HEK293 (cell line): ENCODE data around the gene TLE5.
A peak's percentile ranks its signal among the peaks of the same experiment; 100 is the strongest.

Experiments
- CTCF ChIP-seq: fragments of 450-650 bp; formaldehyde crosslinking; IDR thresholded peaks from 2 replicates; pipeline ENCODE4 v1.5.1; 2016; ENCODE audit warnings: missing biosample characterization, missing genetic modification characterization
- MZF1 ChIP-seq: fragments of 450-650 bp; formaldehyde crosslinking; IDR thresholded peaks from 2 replicates; pipeline ENCODE4 v1.5.1; 2017; ENCODE audit warnings: missing biosample characterization, missing genetic modification characterization, borderline replicate concordance
- OVOL3 ChIP-seq: fragments of 450-650 bp; formaldehyde crosslinking; IDR thresholded peaks from 2 replicates; pipeline ENCODE4 v1.5.1; 2016; ENCODE audit warnings: missing biosample characterization, missing genetic modification characterization
- PRDM1 ChIP-seq: fragments of 450-650 bp; formaldehyde crosslinking; IDR thresholded peaks from 2 replicates; pipeline ENCODE4; 2016; ENCODE audit warnings: missing biosample characterization, missing genetic modification characterization
- YY2 ChIP-seq: fragments of 450-650 bp; formaldehyde crosslinking; IDR thresholded peaks from 2 replicates; pipeline ENCODE4 v1.5.1; 2016; ENCODE audit warnings: missing biosample characterization, missing genetic modification characterization
- ZBTB11 ChIP-seq: fragments of 450-650 bp; formaldehyde crosslinking; conservative IDR thresholded peaks from 2 replicates; pipeline ENCODE4 v1.5.1; 2016; ENCODE audit warnings: low read depth, missing biosample characterization, missing genetic modification characterization
- ZBTB21 ChIP-seq: fragments of 450-650 bp; formaldehyde crosslinking; IDR thresholded peaks from 2 replicates; pipeline ENCODE4 v1.5.1; 2017; ENCODE audit warnings: missing biosample characterization, missing genetic modification characterization
- ZNF174 ChIP-seq: fragments of 450-650 bp; formaldehyde crosslinking; IDR thresholded peaks from 2 replicates; pipeline ENCODE4 v1.5.0; 2017; ENCODE audit warnings: missing biosample characterization, mild to moderate bottlenecking, missing genetic modification characterization
- ZNF184 ChIP-seq: fragments of 450-650 bp; IDR thresholded peaks from 2 replicates; pipeline ENCODE4 v1.5.1; 2018; ENCODE audit warnings: missing biosample characterization, mild to moderate bottlenecking, missing genetic modification characterization
- ZNF2 ChIP-seq: fragments of 450-650 bp; formaldehyde crosslinking; IDR thresholded peaks from 2 replicates; pipeline ENCODE4 v1.5.1; 2016; ENCODE audit warnings: missing biosample characterization, missing genetic modification characterization
- ZNF223 ChIP-seq: fragments of 450-650 bp; formaldehyde crosslinking; IDR thresholded peaks from 2 replicates; pipeline ENCODE4 v1.5.1; 2016; ENCODE audit warnings: missing biosample characterization, missing genetic modification characterization
- ZNF292 ChIP-seq: fragments of 450-650 bp; formaldehyde crosslinking; IDR thresholded peaks from 2 replicates; pipeline ENCODE4 v1.5.1; 2016; ENCODE audit warnings: low read depth, missing biosample characterization, missing genetic modification characterization, borderline replicate concordance
- ZNF335 ChIP-seq: fragments of 450-650 bp; formaldehyde crosslinking; conservative IDR thresholded peaks from 2 replicates; pipeline ENCODE4 v1.5.1; 2016; ENCODE audit warnings: missing biosample characterization, missing genetic modification characterization
- ZNF354C ChIP-seq: fragments of 450-650 bp; formaldehyde crosslinking; IDR thresholded peaks from 2 replicates; pipeline ENCODE4 v1.5.1; 2016; ENCODE audit warnings: missing biosample characterization, missing genetic modification characterization, low read depth, borderline replicate concordance
- ZNF366 ChIP-seq: fragments of 450-650 bp; formaldehyde crosslinking; conservative IDR thresholded peaks from 2 replicates; pipeline ENCODE4 v1.5.1; 2016; ENCODE audit warnings: missing biosample characterization, missing genetic modification characterization
- ZNF433 ChIP-seq: fragments of 450-650 bp; formaldehyde crosslinking; IDR thresholded peaks from 2 replicates; pipeline ENCODE4 v1.5.1; 2016; ENCODE audit warnings: missing biosample characterization, missing genetic modification characterization, low read depth
- ZNF510 ChIP-seq: fragments of 450-650 bp; formaldehyde crosslinking; IDR thresholded peaks from 2 replicates; pipeline ENCODE4 v1.5.1; 2018; ENCODE audit warnings: mild to moderate bottlenecking, missing genetic modification characterization, missing biosample characterization; ENCODE audit not compliant: insufficient replicate concordance
- ZNF530 ChIP-seq: fragments of 450-650 bp; formaldehyde crosslinking; IDR thresholded peaks from 2 replicates; pipeline ENCODE4 v1.5.1; 2016; ENCODE audit warnings: low read depth, missing biosample characterization, missing genetic modification characterization
- ZNF623 ChIP-seq: fragments of 450-650 bp; formaldehyde crosslinking; IDR thresholded peaks from 2 replicates; pipeline ENCODE4 v1.5.1; 2016; ENCODE audit warnings: missing biosample characterization, missing genetic modification characterization
- ZNF704 ChIP-seq: fragments of 450-650 bp; formaldehyde crosslinking; IDR thresholded peaks from 2 replicates; pipeline ENCODE4 v1.5.1; 2016; ENCODE audit warnings: missing biosample characterization, missing genetic modification characterization
- ZNF768 ChIP-seq: fragments of 450-650 bp; formaldehyde crosslinking; IDR thresholded peaks from 2 replicates; pipeline ENCODE4 v1.5.1; 2018; ENCODE audit warnings: missing biosample characterization, mild to moderate bottlenecking, missing genetic modification characterization
- ZSCAN23 ChIP-seq: fragments of 450-650 bp; formaldehyde crosslinking; IDR thresholded peaks from 2 replicates; pipeline ENCODE4 v1.5.1; 2016; ENCODE audit warnings: missing biosample characterization, missing genetic modification characterization
- ZSCAN30 ChIP-seq: fragments of 450-650 bp; IDR thresholded peaks from 2 replicates; pipeline ENCODE4 v1.5.1; 2018; ENCODE audit warnings: missing biosample characterization, mild to moderate bottlenecking, missing genetic modification characterization, moderate library complexity
- TF ChIP-seq, protein P1 (sequence below): fragments of 450-650 bp; formaldehyde crosslinking; IDR thresholded peaks from 2 replicates; pipeline ENCODE4 v1.5.0; 2017; ENCODE audit warnings: missing biosample characterization, missing genetic modification characterization, borderline replicate concordance
- TF ChIP-seq, protein P2 (sequence below): fragments of 450-650 bp; formaldehyde crosslinking; IDR thresholded peaks from 2 replicates; pipeline ENCODE4 v1.5.1; 2016; ENCODE audit warnings: missing biosample characterization, missing genetic modification characterization
- TF ChIP-seq, protein P3 (sequence below): fragments of 450-650 bp; formaldehyde crosslinking; IDR thresholded peaks from 2 replicates; pipeline ENCODE4 v1.5.1; 2017; ENCODE audit warnings: missing biosample characterization, missing genetic modification characterization

Gene TLE5

GRCh38 chr19:3108775-3109174 is 46.5 kb upstream of the TLE5 start (continued):
- TF ChIP-seq, protein P1, sequence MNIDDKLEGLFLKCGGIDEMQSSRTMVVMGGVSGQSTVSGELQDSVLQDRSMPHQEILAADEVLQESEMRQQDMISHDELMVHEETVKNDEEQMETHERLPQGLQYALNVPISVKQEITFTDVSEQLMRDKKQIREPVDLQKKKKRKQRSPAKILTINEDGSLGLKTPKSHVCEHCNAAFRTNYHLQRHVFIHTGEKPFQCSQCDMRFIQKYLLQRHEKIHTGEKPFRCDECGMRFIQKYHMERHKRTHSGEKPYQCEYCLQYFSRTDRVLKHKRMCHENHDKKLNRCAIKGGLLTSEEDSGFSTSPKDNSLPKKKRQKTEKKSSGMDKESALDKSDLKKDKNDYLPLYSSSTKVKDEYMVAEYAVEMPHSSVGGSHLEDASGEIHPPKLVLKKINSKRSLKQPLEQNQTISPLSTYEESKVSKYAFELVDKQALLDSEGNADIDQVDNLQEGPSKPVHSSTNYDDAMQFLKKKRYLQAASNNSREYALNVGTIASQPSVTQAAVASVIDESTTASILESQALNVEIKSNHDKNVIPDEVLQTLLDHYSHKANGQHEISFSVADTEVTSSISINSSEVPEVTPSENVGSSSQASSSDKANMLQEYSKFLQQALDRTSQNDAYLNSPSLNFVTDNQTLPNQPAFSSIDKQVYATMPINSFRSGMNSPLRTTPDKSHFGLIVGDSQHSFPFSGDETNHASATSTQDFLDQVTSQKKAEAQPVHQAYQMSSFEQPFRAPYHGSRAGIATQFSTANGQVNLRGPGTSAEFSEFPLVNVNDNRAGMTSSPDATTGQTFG (tag by site-specific recombination) = no peak
- no peak for TF ChIP-seq ZNF366
- no peak for TF ChIP-seq ZNF223 (tag by site-specific recombination)
- TF ChIP-seq PRDM1 (tag by site-specific recombination) = no peak
- TF ChIP-seq ZNF768 (tag by site-specific recombination) = no peak
- TF ChIP-seq ZNF2 (tag by site-specific recombination) = no peak
- TF ChIP-seq, protein P2, sequence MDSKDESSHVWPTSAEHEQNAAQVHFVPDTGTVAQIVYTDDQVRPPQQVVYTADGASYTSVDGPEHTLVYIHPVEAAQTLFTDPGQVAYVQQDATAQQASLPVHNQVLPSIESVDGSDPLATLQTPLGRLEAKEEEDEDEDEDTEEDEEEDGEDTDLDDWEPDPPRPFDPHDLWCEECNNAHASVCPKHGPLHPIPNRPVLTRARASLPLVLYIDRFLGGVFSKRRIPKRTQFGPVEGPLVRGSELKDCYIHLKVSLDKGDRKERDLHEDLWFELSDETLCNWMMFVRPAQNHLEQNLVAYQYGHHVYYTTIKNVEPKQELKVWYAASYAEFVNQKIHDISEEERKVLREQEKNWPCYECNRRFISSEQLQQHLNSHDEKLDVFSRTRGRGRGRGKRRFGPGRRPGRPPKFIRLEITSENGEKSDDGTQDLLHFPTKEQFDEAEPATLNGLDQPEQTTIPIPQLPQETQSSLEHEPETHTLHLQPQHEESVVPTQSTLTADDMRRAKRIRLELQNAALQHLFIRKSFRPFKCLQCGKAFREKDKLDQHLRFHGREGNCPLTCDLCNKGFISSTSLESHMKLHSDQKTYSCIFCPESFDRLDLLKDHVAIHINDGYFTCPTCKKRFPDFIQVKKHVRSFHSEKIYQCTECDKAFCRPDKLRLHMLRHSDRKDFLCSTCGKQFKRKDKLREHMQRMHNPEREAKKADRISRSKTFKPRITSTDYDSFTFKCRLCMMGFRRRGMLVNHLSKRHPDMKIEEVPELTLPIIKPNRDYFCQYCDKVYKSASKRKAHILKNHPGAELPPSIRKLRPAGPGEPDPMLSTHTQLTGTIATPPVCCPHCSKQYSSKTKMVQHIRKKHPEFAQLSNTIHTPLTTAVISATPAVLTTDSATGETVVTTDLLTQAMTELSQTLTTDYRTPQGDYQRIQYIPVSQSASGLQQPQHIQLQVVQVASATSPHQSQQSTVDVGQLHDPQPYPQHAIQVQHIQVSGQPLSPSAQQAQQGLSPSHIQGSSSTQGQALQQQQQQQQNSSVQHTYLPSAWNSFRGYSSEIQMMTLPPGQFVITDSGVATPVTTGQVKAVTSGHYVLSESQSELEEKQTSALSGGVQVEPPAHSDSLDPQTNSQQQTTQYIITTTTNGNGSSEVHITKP (tag by site-specific recombination) = no peak
- no peak for TF ChIP-seq ZNF174 (tag by site-specific recombination)
- peak; percentile 78 for TF ChIP-seq CTCF (tag by site-specific recombination)
- no peak for TF ChIP-seq ZNF704
- TF ChIP-seq ZSCAN30 = 0 out of 2 replicates have a peak, but pooled peaks have one; percentile 24
- TF ChIP-seq ZSCAN23 = no peak
- TF ChIP-seq ZBTB21 (tag by site-specific recombination) = no peak
- TF ChIP-seq OVOL3 = no peak
- TF ChIP-seq, protein P3, sequence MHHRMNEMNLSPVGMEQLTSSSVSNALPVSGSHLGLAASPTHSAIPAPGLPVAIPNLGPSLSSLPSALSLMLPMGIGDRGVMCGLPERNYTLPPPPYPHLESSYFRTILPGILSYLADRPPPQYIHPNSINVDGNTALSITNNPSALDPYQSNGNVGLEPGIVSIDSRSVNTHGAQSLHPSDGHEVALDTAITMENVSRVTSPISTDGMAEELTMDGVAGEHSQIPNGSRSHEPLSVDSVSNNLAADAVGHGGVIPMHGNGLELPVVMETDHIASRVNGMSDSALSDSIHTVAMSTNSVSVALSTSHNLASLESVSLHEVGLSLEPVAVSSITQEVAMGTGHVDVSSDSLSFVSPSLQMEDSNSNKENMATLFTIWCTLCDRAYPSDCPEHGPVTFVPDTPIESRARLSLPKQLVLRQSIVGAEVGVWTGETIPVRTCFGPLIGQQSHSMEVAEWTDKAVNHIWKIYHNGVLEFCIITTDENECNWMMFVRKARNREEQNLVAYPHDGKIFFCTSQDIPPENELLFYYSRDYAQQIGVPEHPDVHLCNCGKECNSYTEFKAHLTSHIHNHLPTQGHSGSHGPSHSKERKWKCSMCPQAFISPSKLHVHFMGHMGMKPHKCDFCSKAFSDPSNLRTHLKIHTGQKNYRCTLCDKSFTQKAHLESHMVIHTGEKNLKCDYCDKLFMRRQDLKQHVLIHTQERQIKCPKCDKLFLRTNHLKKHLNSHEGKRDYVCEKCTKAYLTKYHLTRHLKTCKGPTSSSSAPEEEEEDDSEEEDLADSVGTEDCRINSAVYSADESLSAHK (tag by site-specific recombination) = no peak
- no peak for TF ChIP-seq ZNF292
- no peak for TF ChIP-seq ZNF433
- no peak for TF ChIP-seq ZNF184 (tag by site-specific recombination)
- TF ChIP-seq ZNF530 (tag by site-specific recombination) = no peak
- TF ChIP-seq MZF1 (tag by site-specific recombination) = 0 out of 2 replicates have a peak, but pooled peaks have one; percentile 57
- no peak for TF ChIP-seq ZNF623
- peak; percentile 48 for TF ChIP-seq ZNF335 (tag by site-specific recombination)
- no peak for TF ChIP-seq ZNF354C (tag by site-specific recombination)
- no peak for TF ChIP-seq YY2 (tag by site-specific recombination)
- TF ChIP-seq ZBTB11 (tag by site-specific recombination) = no peak
- TF ChIP-seq ZNF510 (tag by site-specific recombination) = no peak
